NCI-H345 treated with DMSO at 0.1 percent for 48 hours (cell line): ENCODE data around the gene MRPS14.
A peak's percentile ranks its signal among the peaks of the same experiment; 100 is the strongest.

Source experiments
- DNase-seq: peaks from one replicate; lab custom pipeline; 2025; ENCODE audit not compliant: unreplicated experiment; lab: John Stamatoyannopoulos, UW

MRPS14 gene

DNA sequence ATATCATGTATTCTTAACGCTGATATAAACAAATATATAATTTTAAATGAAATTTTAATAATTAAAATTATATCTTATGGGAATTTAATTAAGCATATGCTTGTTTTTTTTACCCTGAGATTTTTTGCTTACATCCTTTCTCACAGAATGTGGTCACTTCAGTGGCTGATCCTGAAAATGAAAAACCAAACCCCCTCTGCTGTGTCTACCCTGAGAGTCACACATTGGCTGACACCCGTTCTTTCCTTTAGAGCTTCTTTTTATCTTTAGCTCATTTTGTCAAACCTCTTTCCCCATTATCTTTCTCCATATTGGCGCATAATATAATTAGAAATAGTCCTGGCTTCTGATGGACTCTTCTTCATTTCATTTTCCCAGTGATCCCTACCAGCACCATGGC is 34.2 kb downstream of the MRPS14 start:
- no peak for DNase-seq

DNA sequence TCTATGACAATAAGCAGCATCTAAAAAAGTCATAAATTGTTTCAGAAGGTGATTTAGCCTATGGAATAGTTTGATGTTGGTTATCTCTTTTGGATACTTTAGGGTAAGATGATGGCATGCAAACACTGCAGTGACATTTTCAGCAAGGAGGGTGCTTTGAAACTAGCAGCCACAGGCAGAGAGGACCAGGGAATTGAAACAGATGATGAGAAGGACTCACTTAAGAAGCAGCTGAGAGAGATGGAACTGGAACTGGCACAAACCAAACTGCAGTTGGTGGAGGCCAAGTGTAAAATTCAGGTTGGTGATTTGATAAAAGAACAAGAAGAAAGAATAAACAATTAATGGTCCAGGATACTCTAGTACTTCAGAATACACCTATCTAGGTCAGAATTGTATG is 34.7 kb downstream of the MRPS14 start:
- no peak for DNase-seq

DNA sequence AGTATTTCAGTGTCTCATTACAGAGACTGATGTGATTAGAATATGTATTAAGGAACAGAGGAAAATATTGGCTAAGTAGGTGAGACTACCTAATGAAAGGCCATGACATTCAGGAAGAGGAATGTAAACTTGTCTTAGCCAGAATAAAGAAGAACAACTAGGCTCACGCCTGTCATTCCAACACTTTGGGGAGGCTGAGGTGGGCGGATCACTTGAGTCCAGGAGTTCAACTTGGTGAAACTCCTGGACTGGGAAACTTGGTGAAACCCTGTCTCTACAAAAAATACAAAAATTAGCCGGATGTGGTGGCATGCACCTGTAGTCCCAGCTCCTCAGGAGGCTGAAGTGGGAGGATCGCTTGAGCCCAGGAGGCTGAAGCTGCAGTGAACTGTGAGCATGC is 38.3 kb downstream of the MRPS14 start:
- no peak for DNase-seq

DNA sequence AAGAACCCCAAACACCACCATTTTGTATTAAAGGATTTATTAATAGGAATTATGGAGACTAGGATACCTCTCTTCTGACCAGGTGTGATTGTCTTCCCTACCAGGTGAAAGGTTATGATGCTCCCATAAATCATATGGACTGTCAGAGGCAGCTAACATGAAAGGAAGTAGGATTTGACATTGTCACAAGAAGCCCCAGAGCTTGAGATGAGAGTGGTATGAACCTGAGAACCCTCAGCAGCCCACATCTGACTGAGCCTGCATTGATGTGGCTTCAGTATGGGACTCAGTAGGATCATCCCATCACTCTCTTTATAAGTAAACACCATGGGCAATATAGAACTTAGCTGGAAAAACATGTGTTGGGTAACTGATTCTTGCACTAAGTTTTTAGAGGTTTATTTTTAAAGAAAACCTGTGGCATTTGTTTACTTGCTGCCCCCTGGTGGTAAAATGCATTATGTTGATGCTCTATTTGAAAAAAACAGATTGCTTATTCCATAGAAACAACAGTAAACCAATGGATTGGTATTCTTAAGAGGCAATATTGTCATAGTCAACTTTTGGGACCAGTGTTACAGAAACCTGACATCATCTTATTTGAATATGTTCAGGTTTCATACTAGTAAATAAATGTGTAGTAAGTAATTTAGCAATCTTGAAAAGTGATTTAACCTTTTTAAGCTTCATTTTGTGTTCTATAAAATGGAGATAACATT is 40.1 kb downstream of the MRPS14 start:
- peak; percentile 37 for DNase-seq

DNA sequence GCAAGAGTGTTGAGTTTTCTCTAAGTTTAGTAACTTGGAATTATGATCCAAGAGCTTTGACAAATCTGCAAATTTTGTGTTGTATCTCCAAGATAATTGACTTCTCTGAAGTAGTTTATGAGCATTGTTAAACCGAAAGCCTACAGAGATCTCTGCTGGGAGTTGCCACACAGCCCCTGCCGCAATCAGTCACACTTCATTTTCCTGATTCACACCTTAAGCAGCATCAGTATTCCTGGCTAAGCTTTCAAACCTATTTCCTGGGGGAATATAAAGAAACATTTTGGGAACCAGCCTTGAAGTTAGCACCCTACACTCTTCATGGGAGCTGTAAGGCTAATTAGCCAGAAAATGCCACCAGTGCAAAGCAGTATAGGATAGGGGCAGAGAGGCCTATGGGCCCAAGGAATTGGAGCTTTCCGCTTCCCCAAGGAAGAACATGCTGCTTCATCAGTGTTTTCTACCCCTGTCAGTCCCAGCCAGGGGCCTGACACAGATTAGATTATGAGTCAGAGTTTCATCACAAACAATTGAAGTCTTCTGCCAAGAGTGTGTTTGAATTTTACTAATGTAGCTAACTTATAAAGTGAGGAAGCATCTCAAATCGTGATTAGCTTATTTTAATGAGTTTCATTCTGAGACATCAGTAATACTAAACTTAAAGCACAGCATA is 46.7 kb downstream of the MRPS14 start:
- no peak for DNase-seq

DNA sequence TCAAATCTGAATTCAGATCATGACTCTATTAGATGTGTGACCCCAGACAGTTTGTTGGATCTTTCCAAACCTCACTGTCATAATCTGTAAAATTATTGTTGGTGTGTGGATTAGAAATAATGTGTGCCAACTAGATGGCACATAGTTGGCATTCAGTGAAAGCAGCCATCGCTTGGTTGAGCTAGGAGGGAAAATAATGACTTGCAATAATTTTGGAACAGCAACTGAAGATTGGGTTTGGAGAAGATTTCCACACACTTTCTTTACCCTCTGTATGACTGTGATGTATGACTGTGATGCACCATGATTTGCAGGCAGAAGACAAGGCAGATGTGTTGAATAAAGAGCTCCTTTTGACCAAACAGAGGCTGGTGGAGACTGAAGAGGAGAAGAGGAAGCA is 47.5 kb downstream of the MRPS14 start:
- DNase-seq = no peak

DNA sequence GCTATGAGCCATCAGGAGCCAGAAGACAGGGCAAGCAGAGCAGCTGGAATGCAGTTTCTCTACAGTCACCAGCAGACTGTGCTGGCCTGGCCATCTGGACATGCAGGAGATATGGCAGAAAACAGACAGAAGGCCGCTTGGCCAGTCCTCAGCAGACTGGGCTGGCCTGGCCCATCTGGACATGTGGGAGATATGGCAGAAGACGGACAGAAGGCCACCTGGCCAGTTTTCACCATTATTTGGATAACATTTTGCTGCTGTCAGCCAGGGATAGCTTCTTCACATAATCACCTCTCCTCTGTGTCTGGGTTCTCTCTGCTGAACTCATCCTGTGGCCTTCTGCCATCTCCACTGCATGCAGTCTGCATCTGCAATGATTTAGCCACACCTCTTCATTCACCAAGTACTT is 48.5 kb downstream of the MRPS14 start:
- DNase-seq = no peak

DNA sequence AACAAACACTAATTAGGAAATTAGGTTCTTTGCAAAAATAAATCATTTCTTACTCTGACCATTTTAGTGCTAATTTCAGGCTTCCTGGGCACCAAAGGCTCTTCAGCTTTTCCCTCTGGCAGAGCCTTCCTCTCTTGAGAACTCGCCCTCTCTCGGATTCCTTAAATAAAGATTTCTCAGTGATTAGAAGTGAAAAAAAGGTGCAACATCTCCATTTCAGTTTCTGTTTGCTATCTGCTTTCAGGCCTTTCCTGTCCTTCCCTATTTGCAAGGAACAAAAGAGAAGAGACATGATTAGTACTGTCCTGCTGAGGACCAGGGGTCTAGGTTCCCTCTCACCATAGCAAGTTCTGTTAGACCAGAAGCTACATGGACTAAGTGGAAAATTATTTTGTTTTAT is 51.3 kb downstream of the MRPS14 start:
- DNase-seq = no peak

DNA sequence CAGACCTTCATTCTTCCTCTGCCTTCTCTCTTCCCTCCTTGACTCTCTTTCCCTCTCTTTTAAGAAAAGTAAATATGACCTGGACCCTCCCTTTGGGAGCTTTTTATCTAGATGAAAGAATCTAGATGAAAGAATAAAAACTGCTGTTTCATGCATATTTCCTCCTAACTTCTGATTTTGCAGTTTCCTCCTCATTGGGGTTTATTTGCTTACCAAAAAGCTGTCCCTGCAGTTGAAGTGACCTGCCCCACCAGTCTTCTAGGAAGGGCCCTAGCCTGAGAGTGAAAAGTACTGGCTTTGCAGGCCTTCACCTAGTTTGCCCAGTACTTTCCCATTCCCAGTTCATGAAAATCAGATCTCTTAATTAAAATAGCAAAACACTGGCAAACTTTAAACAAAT is 51.8 kb downstream of the MRPS14 start:
- DNase-seq = no peak

DNA sequence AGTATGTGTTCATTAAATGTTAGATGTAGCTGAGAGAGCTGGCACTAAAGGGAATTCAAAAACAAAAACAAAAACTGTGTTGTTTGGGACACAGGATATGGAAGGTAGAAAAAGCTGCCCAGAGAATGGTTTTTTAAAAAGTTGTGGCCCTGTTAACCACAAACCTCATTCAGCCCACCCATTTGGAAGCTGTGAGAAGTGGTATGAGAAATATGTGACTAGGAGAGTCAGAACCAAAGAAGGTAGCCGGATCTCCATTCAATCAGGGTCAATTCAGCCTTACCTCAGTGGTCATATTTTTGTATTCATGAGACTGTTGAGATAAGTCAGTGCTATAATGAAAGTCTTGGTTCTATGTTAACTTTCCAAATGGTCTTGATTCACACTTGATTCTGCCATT is 53.2 kb downstream of the MRPS14 start:
- no peak for DNase-seq

DNA sequence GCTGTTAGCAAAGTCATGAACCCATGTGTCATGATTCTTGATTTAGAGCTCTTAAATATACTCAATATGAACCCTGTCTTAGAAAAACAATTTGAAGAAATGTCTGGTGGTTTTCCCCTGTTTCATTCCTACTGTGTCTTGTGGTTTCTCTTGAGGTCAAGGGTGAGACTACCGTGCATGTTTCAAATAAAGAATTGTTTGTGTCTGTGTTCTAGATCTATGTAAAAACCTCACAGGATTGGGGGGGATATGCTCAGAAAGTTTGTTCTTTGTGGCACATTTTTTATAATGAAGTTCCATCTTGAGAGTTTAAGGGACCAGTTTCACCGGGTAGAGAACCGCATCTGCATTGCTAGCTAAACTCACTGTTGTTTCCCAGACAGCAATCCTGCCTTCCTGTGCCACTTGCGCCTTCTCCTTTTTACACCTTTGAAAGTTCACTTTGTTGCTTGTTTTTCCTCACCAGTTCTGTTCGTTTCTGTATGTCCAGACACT is 54.4 kb downstream of the MRPS14 start:
- DNase-seq = no peak

DNA sequence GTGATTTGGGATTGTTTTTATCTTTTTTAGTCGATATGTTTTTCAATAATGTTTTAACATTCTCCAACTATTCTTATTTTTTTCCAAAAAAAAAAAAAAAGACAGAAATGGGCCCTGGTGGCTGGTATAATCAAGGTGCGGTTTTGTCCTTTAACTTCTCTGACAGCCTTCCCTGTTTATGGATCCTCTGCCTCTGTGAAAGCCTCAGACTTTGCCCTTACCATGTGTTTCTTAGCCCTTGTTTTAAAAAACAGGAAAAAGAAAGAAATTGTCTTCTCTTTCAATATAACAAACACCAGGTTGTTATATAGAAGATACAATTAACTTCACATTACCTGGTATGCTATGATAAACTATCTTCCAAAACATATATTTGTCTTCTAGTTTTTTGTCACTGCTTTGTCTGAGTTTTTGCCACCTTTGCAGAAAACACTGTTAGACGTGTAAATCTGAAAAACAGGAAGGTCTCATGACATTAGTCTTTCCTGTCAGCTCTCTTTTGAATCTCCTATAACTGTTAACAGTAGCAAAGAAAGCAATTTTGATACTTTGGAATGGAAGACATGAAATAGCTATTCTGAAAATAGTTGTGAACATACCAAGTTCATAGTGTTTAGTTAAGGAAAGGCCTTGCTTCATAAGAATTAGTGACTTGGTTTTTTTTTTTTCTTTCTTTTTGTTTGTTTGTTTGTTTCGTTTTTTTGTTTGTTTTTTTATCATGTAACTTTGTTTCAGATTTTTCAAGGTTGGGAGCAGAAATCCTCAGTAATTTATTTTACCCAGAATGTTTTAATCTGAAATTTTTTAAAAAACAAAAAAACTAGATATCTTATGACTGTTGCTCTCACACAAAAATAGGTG is 55.1 kb downstream of the MRPS14 start:
- DNase-seq = no peak

DNA sequence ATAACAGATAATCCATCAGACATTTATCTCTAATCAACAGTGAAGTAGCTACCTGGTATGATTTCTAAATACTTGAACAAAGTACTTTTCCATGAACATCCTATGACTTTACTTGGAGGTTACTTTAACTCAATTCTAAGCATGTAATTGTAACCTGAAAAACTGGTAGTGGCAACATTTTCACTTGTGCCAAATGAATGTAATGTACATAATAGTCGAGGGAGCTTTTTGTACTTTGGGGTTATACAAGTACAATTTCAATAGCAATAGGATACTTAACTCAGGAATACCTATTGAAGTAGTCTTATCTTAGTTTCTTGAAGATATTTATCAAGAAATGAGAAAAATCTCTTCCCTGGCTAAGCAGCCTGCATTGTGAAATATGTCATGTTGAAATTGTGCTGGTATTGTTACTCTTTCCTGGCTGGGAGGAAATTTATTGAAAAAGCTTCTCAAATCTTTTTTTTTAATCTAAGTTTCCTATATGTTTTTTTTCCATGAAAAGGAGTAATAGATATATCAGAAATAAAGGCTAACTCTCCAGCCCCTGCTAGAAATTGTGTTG is 57.1 kb downstream of the MRPS14 start:
- no peak for DNase-seq

DNA sequence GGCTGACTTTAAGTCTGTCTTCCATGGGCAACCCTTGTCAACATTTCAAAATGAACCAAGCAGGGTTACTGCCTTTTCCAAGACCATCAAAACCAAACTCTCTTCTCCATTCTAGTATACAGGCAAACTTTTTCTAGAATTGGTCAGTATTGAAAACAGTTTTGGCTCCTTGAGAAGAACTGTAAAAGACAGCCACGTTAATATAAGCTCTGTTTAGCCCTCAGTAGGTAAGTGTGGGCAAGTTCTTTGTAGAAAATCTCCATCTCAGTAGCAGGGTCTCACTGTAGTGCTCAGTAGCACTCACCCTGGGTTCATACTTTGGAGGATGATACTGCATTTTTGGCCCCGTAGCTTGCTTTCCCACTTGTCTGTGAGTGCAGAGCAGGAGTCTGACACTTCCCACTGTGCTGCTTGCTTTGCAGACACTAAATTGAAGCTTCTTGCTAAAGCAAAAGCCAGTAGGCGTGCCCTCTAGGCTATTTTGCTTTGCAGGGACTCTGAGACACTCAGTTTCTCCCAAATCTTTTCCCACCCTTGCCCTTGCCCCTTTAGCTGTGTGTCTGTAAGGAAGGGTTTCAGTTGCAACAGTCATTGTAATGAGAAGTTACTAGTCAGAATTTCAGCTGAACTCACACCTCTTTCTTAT is 57.7 kb downstream of the MRPS14 start:
- no peak for DNase-seq

DNA sequence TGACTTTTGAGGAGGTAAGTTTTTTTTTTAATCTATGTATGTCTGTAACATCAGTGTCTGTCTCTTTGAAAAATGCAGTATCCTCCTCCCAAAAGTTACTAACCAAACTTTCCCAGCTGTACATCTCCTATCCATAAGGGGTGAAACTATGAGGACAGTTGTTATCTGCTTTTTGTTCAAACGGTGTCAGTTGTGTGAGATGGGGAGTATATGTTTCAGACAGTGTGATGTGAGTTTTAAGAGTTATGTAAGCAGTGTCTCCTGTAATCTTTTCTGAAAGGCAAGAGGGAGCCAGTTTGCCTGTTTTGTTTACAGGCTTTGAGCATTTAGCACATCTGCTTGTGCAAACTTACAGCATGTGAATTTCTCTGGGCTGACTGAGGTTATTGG is 58.3 kb downstream of the MRPS14 start:
- DNase-seq = no peak

DNA sequence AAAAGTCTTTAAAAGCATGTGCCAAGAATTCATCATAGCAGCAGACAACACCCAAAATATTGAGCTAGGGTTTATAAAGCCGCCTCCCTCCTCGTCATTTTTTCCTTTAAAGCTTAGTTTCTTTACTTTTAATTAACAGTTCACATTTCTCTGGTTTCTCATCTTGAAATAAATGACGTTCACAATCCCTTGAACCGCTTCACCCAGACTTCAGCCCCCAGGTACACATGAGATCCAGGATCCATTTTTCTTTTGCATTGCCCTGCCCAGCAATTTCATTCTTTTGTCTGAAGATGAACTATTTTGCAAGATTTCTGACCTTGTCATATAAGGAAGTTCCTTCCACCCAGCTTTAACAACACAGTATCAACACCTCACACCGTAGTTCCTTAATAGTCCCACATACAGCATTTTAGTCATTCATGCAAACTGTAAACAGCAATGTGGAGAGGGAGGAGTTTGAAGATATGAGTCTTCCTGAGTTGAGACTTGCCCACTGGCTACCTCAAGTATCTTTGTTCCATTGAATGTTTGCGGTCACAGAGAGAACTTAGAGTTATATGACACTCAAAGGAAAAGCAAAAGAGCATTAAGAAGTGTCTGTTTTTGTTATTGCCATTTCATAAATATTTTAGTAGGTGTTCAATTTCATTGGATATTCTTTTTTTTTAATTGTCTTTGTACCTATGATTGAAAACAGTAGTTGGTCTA is 58.8 kb downstream of the MRPS14 start:
- DNase-seq = no peak

DNA sequence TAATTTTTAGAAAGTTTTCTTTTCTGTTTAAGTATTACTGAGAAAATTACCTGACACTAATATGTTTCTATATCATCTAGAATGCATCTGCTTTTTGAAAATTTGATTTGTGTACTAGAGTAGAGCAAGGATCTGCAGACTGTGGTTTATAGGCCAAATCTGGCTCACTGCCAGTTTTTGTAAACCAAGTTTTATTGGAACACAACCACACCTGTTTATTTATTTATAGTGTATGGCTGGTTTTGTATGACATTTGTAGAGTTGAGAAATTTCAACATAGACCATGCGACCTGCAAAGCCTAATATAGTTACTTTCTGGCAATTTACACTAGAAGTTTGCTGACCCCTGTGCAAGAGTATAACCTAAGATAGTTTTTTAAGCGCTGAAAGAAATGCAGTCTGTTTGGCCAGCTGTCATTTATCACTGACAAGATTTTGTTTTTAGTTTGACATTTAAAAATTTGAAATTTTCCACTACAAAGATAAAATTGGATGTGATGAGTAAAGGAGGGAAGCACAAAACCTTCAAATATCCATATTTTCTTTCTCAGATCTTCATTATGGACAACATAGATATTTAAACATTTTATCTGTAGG is 59.6 kb downstream of the MRPS14 start:
- DNase-seq = no peak
